ENCODE results near the gene BBS12. TPM values are rescaled to one million over a fixed set of nuclear protein-coding genes. Genes with fewer than 3 reads are reported as not detected.

BBS12 gene
- total and polyA plus RNA-seq, 4 experiments from 2014 or later: 1.7 to 4.1 (median 2.8) TPM

GRCh38 chr4:122705009-122705408, 27.5 kb upstream of the BBS12 start:
- H3K4me1 ChIP-seq (ENCODE audit: insufficient read depth, low read length): no peaks in the 10 kb centered on the region
- no peaks in the 10 kb centered on the region for H3K9me3 ChIP-seq (ENCODE audit: control insufficient read depth in 1 of 2, low read length in 2 of 2)
- Mint-ChIP-seq H3K36me3 (no peaks in the 10 kb centered on the region), H3K4me1 (peaks cover 0 to 6% (median 4%) of the 10 kb centered on the region in 4 donors), H3K27ac (no peak overlapping the region), H3K4me3 (no peak overlapping the region), H3K9me3 (no peaks in the 10 kb centered on the region), H3K27me3 (peaks cover 0 to 15% of the 10 kb centered on the region in 2 donors)
- H3K4me3 ChIP-seq (ENCODE audit: low read length in 2 of 2): no peak overlapping the region
- no peaks in the 10 kb centered on the region for H3K36me3 ChIP-seq (ENCODE audit: insufficient read depth, low read length)
- intact Hi-C loops (cut with micrococcal nuclease): no loop called here
- POLR2A ChIA-PET (ENCODE audit: partially characterized antibody): no interaction called here
- H3K27ac ChIP-seq (ENCODE audit: low read depth, low read length): no peak overlapping the region
- no peak for DNase-seq
- CTCF ChIA-PET (ENCODE audit: partially characterized antibody): interaction anchor here (2.3 kb wide), 1 partner anchor 12 kb away, joined by 12 read pairs; no protein-coding TSS in a partner anchor
- H3K27me3 ChIP-seq (ENCODE audit: insufficient read depth, low read length): no peaks in the 10 kb centered on the region

- CTCF ChIA-PET (ENCODE audit: partially characterized antibody): interaction anchor here (2.3 kb wide), 1 partner anchor 11 kb away, joined by 12 read pairs; no protein-coding TSS in a partner anchor
- Mint-ChIP-seq H3K27me3 (peaks cover 0 to 16% of the 10 kb centered on the region in 2 donors), H3K4me3 (no peak overlapping the region), H3K27ac (peak overlapping the region in 1 of 7 donors; percentile 23), H3K9me3 (no peaks in the 10 kb centered on the region), H3K4me1 (peaks cover 5 to 7% (median 7%) of the 10 kb centered on the region in 4 donors), H3K36me3 (no peaks in the 10 kb centered on the region)
- H3K27ac ChIP-seq (ENCODE audit: low read depth, low read length): no peak overlapping the region
- DNase-seq: no peak
- H3K4me1 ChIP-seq (ENCODE audit: insufficient read depth, low read length): peaks cover 1% of the 10 kb centered on the region
- no peaks in the 10 kb centered on the region for H3K36me3 ChIP-seq (ENCODE audit: insufficient read depth, low read length)
- intact Hi-C loops (cut with micrococcal nuclease): no loop called here
- no peaks in the 10 kb centered on the region for H3K27me3 ChIP-seq (ENCODE audit: insufficient read depth, low read length)
- H3K4me3 ChIP-seq (ENCODE audit: low read length in 2 of 2): no peak overlapping the region
- POLR2A ChIA-PET (ENCODE audit: partially characterized antibody): no interaction called here
- H3K9me3 ChIP-seq (ENCODE audit: control insufficient read depth in 1 of 2, low read length in 2 of 2): no peaks in the 10 kb centered on the region
These were observed 26.9 kb upstream of the BBS12 start for GRCh38 chr4:122705547-122706117.

GRCh38 chr4:122706511-122706910, 26.0 kb upstream of the BBS12 start:
- POLR2A ChIA-PET (ENCODE audit: partially characterized antibody): no interaction called here
- H3K27ac Mint-ChIP-seq: no peak overlapping the region
- no peaks in the 10 kb centered on the region for H3K36me3 ChIP-seq (ENCODE audit: insufficient read depth, low read length)
- H3K4me3 Mint-ChIP-seq: no peak overlapping the region
- no peaks in the 10 kb centered on the region for H3K9me3 ChIP-seq (ENCODE audit: control insufficient read depth in 1 of 2, low read length in 2 of 2)
- intact Hi-C loops (cut with micrococcal nuclease): no loop called here
- peaks cover 5 to 15% of the 10 kb centered on the region in 2 donors for H3K27me3 Mint-ChIP-seq
- CTCF ChIA-PET (ENCODE audit: partially characterized antibody): no interaction called here
- H3K4me1 ChIP-seq (ENCODE audit: insufficient read depth, low read length): peaks cover 4% of the 10 kb centered on the region
- no peak for DNase-seq
- no peak overlapping the region for H3K27ac ChIP-seq (ENCODE audit: low read depth, low read length)
- no peaks in the 10 kb centered on the region for H3K9me3 Mint-ChIP-seq
- no peak overlapping the region for H3K4me3 ChIP-seq (ENCODE audit: low read length in 2 of 2)
- no peaks in the 10 kb centered on the region for H3K36me3 Mint-ChIP-seq
- no peaks in the 10 kb centered on the region for H3K27me3 ChIP-seq (ENCODE audit: insufficient read depth, low read length)
- H3K4me1 Mint-ChIP-seq: peaks cover 7 to 10% (median 8%) of the 10 kb centered on the region in 4 donors

GRCh38 chr4:122707497-122707896, 25.0 kb upstream of the BBS12 start:
- intact Hi-C loops (cut with micrococcal nuclease): no loop called here
- H3K36me3 ChIP-seq (ENCODE audit: insufficient read depth, low read length): no peaks in the 10 kb centered on the region
- ChIA-PET POLR2A (ENCODE audit: partially characterized antibody) (no interaction called here), CTCF (ENCODE audit: partially characterized antibody) (interaction anchor here (2.6 kb wide), 1 partner anchor 11 kb away, joined by 12 read pairs; no protein-coding TSS in a partner anchor)
- no peak overlapping the region for H3K27ac ChIP-seq (ENCODE audit: low read depth, low read length)
- H3K27ac Mint-ChIP-seq: peak overlapping the region in 2 of 7 donors; percentile 57 to 58
- no peak for DNase-seq
- no peaks in the 10 kb centered on the region for H3K9me3 ChIP-seq (ENCODE audit: control insufficient read depth in 1 of 2, low read length in 2 of 2)
- no peak overlapping the region for H3K4me3 ChIP-seq (ENCODE audit: low read length in 2 of 2)
- peaks cover 5 to 17% of the 10 kb centered on the region in 2 donors for H3K27me3 Mint-ChIP-seq
- no peaks in the 10 kb centered on the region for H3K27me3 ChIP-seq (ENCODE audit: insufficient read depth, low read length)
- peak overlapping the region in 1 of 8 donors; percentile 14 for H3K4me3 Mint-ChIP-seq
- no peaks in the 10 kb centered on the region for H3K9me3 Mint-ChIP-seq
- H3K4me1 Mint-ChIP-seq: peaks cover 7 to 10% (median 8%) of the 10 kb centered on the region in 4 donors
- no peaks in the 10 kb centered on the region for H3K36me3 Mint-ChIP-seq
- H3K4me1 ChIP-seq (ENCODE audit: insufficient read depth, low read length): peaks cover 4% of the 10 kb centered on the region

GRCh38 chr4:122709236-122709635, 23.3 kb upstream of the BBS12 start:
- H3K9me3 ChIP-seq (ENCODE audit: control insufficient read depth in 1 of 2, low read length in 2 of 2): no peaks in the 10 kb centered on the region
- H3K4me1 ChIP-seq (ENCODE audit: insufficient read depth, low read length): peaks cover 4% of the 10 kb centered on the region
- H3K27ac Mint-ChIP-seq: no peak overlapping the region
- H3K9me3 Mint-ChIP-seq: no peaks in the 10 kb centered on the region
- POLR2A ChIA-PET (ENCODE audit: partially characterized antibody): no interaction called here
- H3K27ac ChIP-seq (ENCODE audit: low read depth, low read length): no peak overlapping the region
- H3K4me3 Mint-ChIP-seq: no peak overlapping the region
- no peaks in the 10 kb centered on the region for H3K36me3 ChIP-seq (ENCODE audit: insufficient read depth, low read length)
- no peaks in the 10 kb centered on the region for H3K27me3 ChIP-seq (ENCODE audit: insufficient read depth, low read length)
- no peak for DNase-seq
- no peak overlapping the region for H3K4me3 ChIP-seq (ENCODE audit: low read length in 2 of 2)
- H3K4me1 Mint-ChIP-seq: peaks cover 7 to 10% (median 8%) of the 10 kb centered on the region in 4 donors
- no peaks in the 10 kb centered on the region for H3K36me3 Mint-ChIP-seq
- intact Hi-C loops (cut with micrococcal nuclease): no loop called here
- H3K27me3 Mint-ChIP-seq: peaks cover 5 to 17% of the 10 kb centered on the region in 2 donors
- CTCF ChIA-PET (ENCODE audit: partially characterized antibody): interaction anchor here (2.6 kb wide), 1 partner anchor 9 kb away, joined by 12 read pairs; no protein-coding TSS in a partner anchor

GRCh38 chr4:122710434-122711308, 21.8 kb upstream of the BBS12 start:
- no peaks in the 10 kb centered on the region for H3K9me3 ChIP-seq (ENCODE audit: control insufficient read depth in 1 of 2, low read length in 2 of 2)
- H3K9me3 Mint-ChIP-seq: no peaks in the 10 kb centered on the region
- POLR2A ChIA-PET (ENCODE audit: partially characterized antibody): no interaction called here
- no peak overlapping the region for H3K4me3 ChIP-seq (ENCODE audit: low read length in 2 of 2)
- no peaks in the 10 kb centered on the region for H3K36me3 ChIP-seq (ENCODE audit: insufficient read depth, low read length)
- H3K4me3 Mint-ChIP-seq: peak overlapping the region in 3 of 8 donors; percentile 4 to 39 (median 36)
- H3K27me3 Mint-ChIP-seq: peaks cover 5 to 14% of the 10 kb centered on the region in 2 donors
- no peaks in the 10 kb centered on the region for H3K36me3 Mint-ChIP-seq
- peaks cover 9% of the 10 kb centered on the region for H3K4me1 ChIP-seq (ENCODE audit: insufficient read depth, low read length)
- H3K4me1 Mint-ChIP-seq: peaks cover 9 to 10% (median 9%) of the 10 kb centered on the region in 4 donors
- H3K27ac Mint-ChIP-seq: peak overlapping the region in 3 of 7 donors; percentile 42 to 44 (median 43)
- H3K27me3 ChIP-seq (ENCODE audit: insufficient read depth, low read length): no peaks in the 10 kb centered on the region
- CTCF ChIA-PET (ENCODE audit: partially characterized antibody): interaction anchor here (1.0 to 1.3 kb wide), 2 partner anchors 10 to 107 kb away, joined by 4 read pairs; no protein-coding TSS in a partner anchor
- H3K27ac ChIP-seq (ENCODE audit: low read depth, low read length): no peak overlapping the region
- peak in 1 of 5 donors; percentile 7 for DNase-seq
- intact Hi-C loops (cut with micrococcal nuclease): loop anchor here (10.0 kb wide), 2 partner anchors 256 to 406 kb away; partner anchors contain the start of gene IL2

- intact Hi-C loops (cut with micrococcal nuclease): loop anchor here (10.0 kb wide), 2 partner anchors 257 to 407 kb away; partner anchors contain the start of gene IL2
- no peaks in the 10 kb centered on the region for H3K9me3 Mint-ChIP-seq
- H3K27me3 Mint-ChIP-seq: peaks cover 5 to 14% of the 10 kb centered on the region in 2 donors
- H3K9me3 ChIP-seq (ENCODE audit: control insufficient read depth in 1 of 2, low read length in 2 of 2): no peaks in the 10 kb centered on the region
- POLR2A ChIA-PET (ENCODE audit: partially characterized antibody): no interaction called here
- no peak overlapping the region for H3K27ac ChIP-seq (ENCODE audit: low read depth, low read length)
- H3K4me1 ChIP-seq (ENCODE audit: insufficient read depth, low read length): peaks cover 9% of the 10 kb centered on the region
- no peaks in the 10 kb centered on the region for H3K36me3 Mint-ChIP-seq
- CTCF ChIA-PET (ENCODE audit: partially characterized antibody): interaction anchor here (1.3 kb wide), 1 partner anchor 109 kb away, joined by 4 read pairs; no protein-coding TSS in a partner anchor
- H3K4me1 Mint-ChIP-seq: peaks cover 9 to 12% (median 11%) of the 10 kb centered on the region in 4 donors
- H3K36me3 ChIP-seq (ENCODE audit: insufficient read depth, low read length): no peaks in the 10 kb centered on the region
- DNase-seq: no peak
- no peaks in the 10 kb centered on the region for H3K27me3 ChIP-seq (ENCODE audit: insufficient read depth, low read length)
- no peak overlapping the region for H3K4me3 Mint-ChIP-seq
- no peak overlapping the region for H3K27ac Mint-ChIP-seq
- H3K4me3 ChIP-seq (ENCODE audit: low read length in 2 of 2): no peak overlapping the region
These were observed 20.6 kb upstream of the BBS12 start for GRCh38 chr4:122711919-122712318.

Data from CD4-positive, alpha-beta memory T cell (primary cell).